Karpas-422 (cell line): ENCODE data around the gene MYO18B. TPM values are rescaled to one million over a fixed set of nuclear protein-coding genes. Genes with fewer than 3 reads are reported as not detected.

ENCODE experiments used
- DNase-seq: peaks from one replicate; pipeline ENCODE4 v3.0.0-alpha.2; 2015
- H2AFZ ChIP-seq: fragments of 200-600 bp; sonication (generic); 2 replicates; pipeline ENCODE4 v1.6.1; 2014; ENCODE audit warnings: antibody characterized with exemption, low read length, mixed read lengths
- H3K27ac ChIP-seq: fragments of 200-600 bp; sonication (generic); 2 replicates; pipeline ENCODE4 v1.5.1; 2014; ENCODE audit warnings: mild to moderate bottlenecking, low read length, moderate library complexity
- H3K27me3 ChIP-seq: fragments of 200-600 bp; sonication (generic); 2 replicates; pipeline ENCODE4 v1.6.1; 2014; ENCODE audit warnings: low read length, mixed read lengths
- H3K36me3 ChIP-seq: fragments of 200-600 bp; sonication (generic); 2 replicates; pipeline ENCODE4 v1.6.1; 2014; ENCODE audit warnings: low read length, mixed read lengths; ENCODE audit not compliant: insufficient read depth
- H3K4me1 ChIP-seq: fragments of 200-600 bp; sonication (generic); 2 replicates; pipeline ENCODE4 v1.6.1; 2014; ENCODE audit warnings: mild to moderate bottlenecking, low read length, mixed read lengths
- H3K4me2 ChIP-seq: fragments of 200-600 bp; sonication (generic); 2 replicates; pipeline ENCODE4 v1.6.1; 2014; ENCODE audit warnings: low read length, low read depth, mild to moderate bottlenecking; ENCODE audit not compliant: poor library complexity, severe bottlenecking
- H3K4me3 ChIP-seq: fragments of 200-600 bp; sonication (generic); 2 replicates; pipeline ENCODE4 v1.5.1; 2014; ENCODE audit warnings: mild to moderate bottlenecking, antibody characterized with exemption, low read length, mixed read lengths
- H3K79me2 ChIP-seq: fragments of 200-600 bp; sonication (generic); 2 replicates; pipeline ENCODE4 v1.6.1; 2014; ENCODE audit warnings: mild to moderate bottlenecking, low read length, mixed read lengths
- H3K9ac ChIP-seq: fragments of 200-600 bp; sonication (generic); 2 replicates; pipeline ENCODE4 v1.6.0; 2014; ENCODE audit warnings: low read length
- H3K9me2 ChIP-seq: fragments of 200-600 bp; sonication (generic), shearing (Covaris generic); replicated peaks from 2 replicates; pipeline ENCODE4 v1.6.0; 2014; ENCODE audit warnings: mild to moderate bottlenecking, low read length, moderate library complexity; ENCODE audit not compliant: insufficient read depth
- H3K9me3 ChIP-seq: fragments of 300-700, 200-600 bp; sonication (generic); 2 replicates; pipeline ENCODE4 v1.6.1; 2014; ENCODE audit warnings: low read length, mixed read lengths
- H4K20me1 ChIP-seq: fragments of 200-600 bp; sonication (generic); 2 replicates; pipeline ENCODE4 v1.6.1; 2014; ENCODE audit warnings: mild to moderate bottlenecking, antibody characterized with exemption, low read length, low read depth; ENCODE audit not compliant: insufficient read depth
- total RNA-seq: library from RNA; depleted of rRNA; stranded (reverse); fragments of >200 nt; shearing (Covaris generic); gene quantifications from 2 replicates; pipeline ENCODE4 v1.2.3, GENCODE V29; 2014; ENCODE audit warnings: low replicate concordance

The MYO18B gene
- total RNA-seq, 1 experiment from 2014 or later, result not detected

- Histone ChIP-seq H3K4me1 (no peaks in the 10 kb centered on the region), H2AFZ (no peak overlapping the region), H3K27me3 (no peaks in the 10 kb centered on the region), H3K36me3 (no peaks in the 10 kb centered on the region), H4K20me1 (no peaks in the 10 kb centered on the region), H3K9me3 (no peaks in the 10 kb centered on the region), H3K9me2 (no peaks in the 10 kb centered on the region), H3K4me2 (no peak overlapping the region), H3K27ac (no peak overlapping the region), H3K9ac (no peak overlapping the region), H3K79me2 (no peaks in the 10 kb centered on the region), H3K4me3 (no peak overlapping the region)
- DNase-seq, result no peak
Observed at GRCh38 chr22:25928038-25928437, 186.1 kb downstream of the MYO18B start.

GRCh38 chr22:25929321-25929878 is 187.4 kb downstream of the MYO18B start:
- H3K9me2 ChIP-seq, result no peaks in the 10 kb centered on the region
- H3K4me3 ChIP-seq, result no peak overlapping the region
- no peak overlapping the region for H2AFZ ChIP-seq
- H3K79me2 ChIP-seq, result no peaks in the 10 kb centered on the region
- DNase-seq, result no peak
- no peak overlapping the region for H3K4me2 ChIP-seq
- no peak overlapping the region for H3K27ac ChIP-seq
- H3K27me3 ChIP-seq, result no peaks in the 10 kb centered on the region
- H3K36me3 ChIP-seq, result no peaks in the 10 kb centered on the region
- H3K9ac ChIP-seq, result no peak overlapping the region
- no peaks in the 10 kb centered on the region for H3K9me3 ChIP-seq
- H4K20me1 ChIP-seq, result no peaks in the 10 kb centered on the region
- no peaks in the 10 kb centered on the region for H3K4me1 ChIP-seq

- H3K9me3 ChIP-seq, result no peaks in the 10 kb centered on the region
- H3K4me2 ChIP-seq, result no peak overlapping the region
Observed at GRCh38 chr22:25930083-25930482, 188.1 kb downstream of the MYO18B start.

GRCh38 chr22:25930788-25931310 is 188.9 kb downstream of the MYO18B start:
- Histone ChIP-seq H4K20me1 (no peaks in the 10 kb centered on the region), H3K4me3 (no peak overlapping the region), H2AFZ (no peak overlapping the region), H3K27me3 (no peaks in the 10 kb centered on the region; the same call in 1 of the 2 replicates), H3K4me1 (peaks cover 9% of the 10 kb centered on the region), H3K79me2 (no peaks in the 10 kb centered on the region), H3K9me2 (no peaks in the 10 kb centered on the region), H3K27ac (no peak overlapping the region), H3K9ac (no peak overlapping the region), H3K9me3 (no peaks in the 10 kb centered on the region), H3K36me3 (no peaks in the 10 kb centered on the region), H3K4me2 (no peak overlapping the region)
- DNase-seq, result no peak

More at GRCh38 chr22:25930083-25930482, 188.1 kb downstream of the MYO18B start:
- H3K36me3 ChIP-seq, result no peaks in the 10 kb centered on the region
- H2AFZ ChIP-seq, result no peak overlapping the region
- H3K27ac ChIP-seq, result no peak overlapping the region
- no peaks in the 10 kb centered on the region for H4K20me1 ChIP-seq
- no peaks in the 10 kb centered on the region; the same call in 1 of the 2 replicates for H3K27me3 ChIP-seq
- H3K9me2 ChIP-seq, result no peaks in the 10 kb centered on the region
- no peak overlapping the region for H3K4me3 ChIP-seq
- H3K9ac ChIP-seq, result no peak overlapping the region
- no peaks in the 10 kb centered on the region for H3K79me2 ChIP-seq
- H3K4me1 ChIP-seq, result peaks cover 2% of the 10 kb centered on the region
- no peak for DNase-seq

GRCh38 chr22:25933158-25933788 is 191.3 kb downstream of the MYO18B start:
- Histone ChIP-seq H3K27me3 (no peaks in the 10 kb centered on the region; the same call in 1 of the 2 replicates), H3K9ac (no peak overlapping the region), H3K4me2 (no peak overlapping the region), H3K4me1 (peaks cover 11% of the 10 kb centered on the region), H3K36me3 (no peaks in the 10 kb centered on the region), H3K9me2 (no peaks in the 10 kb centered on the region), H3K4me3 (no peak overlapping the region), H4K20me1 (no peaks in the 10 kb centered on the region), H3K27ac (no peak overlapping the region), H3K79me2 (no peaks in the 10 kb centered on the region), H2AFZ (no peak overlapping the region), H3K9me3 (no peaks in the 10 kb centered on the region)
- no peak for DNase-seq

- Histone ChIP-seq H3K4me2 (no peak overlapping the region), H3K27me3 (no peaks in the 10 kb centered on the region; the same call in 1 of the 2 replicates), H3K79me2 (no peaks in the 10 kb centered on the region), H3K4me1 (peaks cover 11% of the 10 kb centered on the region), H2AFZ (no peak overlapping the region), H4K20me1 (no peaks in the 10 kb centered on the region), H3K9me3 (no peaks in the 10 kb centered on the region), H3K9me2 (no peaks in the 10 kb centered on the region), H3K9ac (no peak overlapping the region), H3K4me3 (no peak overlapping the region), H3K36me3 (no peaks in the 10 kb centered on the region), H3K27ac (no peak overlapping the region)
- no peak for DNase-seq
Observed at GRCh38 chr22:25935266-25936058, 193.5 kb downstream of the MYO18B start.

- no peak overlapping the region for H3K9ac ChIP-seq
- no peak overlapping the region for H3K27ac ChIP-seq
- no peak overlapping the region for H2AFZ ChIP-seq
- H3K4me3 ChIP-seq, result no peak overlapping the region
- H3K9me3 ChIP-seq, result no peaks in the 10 kb centered on the region
- H3K4me2 ChIP-seq, result no peak overlapping the region
- DNase-seq, result no peak
- H3K79me2 ChIP-seq, result no peaks in the 10 kb centered on the region
- H3K4me1 ChIP-seq, result peaks cover 11% of the 10 kb centered on the region
- no peaks in the 10 kb centered on the region for H3K9me2 ChIP-seq
- H4K20me1 ChIP-seq, result no peaks in the 10 kb centered on the region
- no peaks in the 10 kb centered on the region; the same call in 1 of the 2 replicates for H3K27me3 ChIP-seq
- H3K36me3 ChIP-seq, result no peaks in the 10 kb centered on the region
Observed at GRCh38 chr22:25938151-25938550, 196.2 kb downstream of the MYO18B start.

- no peak overlapping the region for H3K4me3 ChIP-seq
- no peak overlapping the region for H3K27ac ChIP-seq
- no peak overlapping the region for H2AFZ ChIP-seq
- H3K9ac ChIP-seq, result no peak overlapping the region
- H3K27me3 ChIP-seq, result no peaks in the 10 kb centered on the region; the same call in 1 of the 2 replicates
- no peak for DNase-seq
- H3K9me2 ChIP-seq, result no peaks in the 10 kb centered on the region
- H4K20me1 ChIP-seq, result no peaks in the 10 kb centered on the region
- H3K9me3 ChIP-seq, result no peaks in the 10 kb centered on the region
- no peaks in the 10 kb centered on the region for H3K79me2 ChIP-seq
- no peak overlapping the region for H3K4me2 ChIP-seq
- H3K4me1 ChIP-seq, result peaks cover 11% of the 10 kb centered on the region
- no peaks in the 10 kb centered on the region for H3K36me3 ChIP-seq
Observed at GRCh38 chr22:25939384-25939783, 197.4 kb downstream of the MYO18B start.
